Endothelial cell of umbilical vein (primary cell): ENCODE data around the gene C4orf17. TPM values are rescaled to one million over a fixed set of nuclear protein-coding genes. Genes with fewer than 3 reads are reported as not detected.

ENCODE experiments used
- BruUV-seq: library from RNA; stranded (reverse); fragments of 400-500 nt; replicated peaks from 2 replicates; lab custom pipeline; 2021; lab: Mats Ljungman, UMichigan
- CTCF ChIA-PET: fragments of 300-600, 350-600 bp; sonication (Branson Sonifier 250); formaldehyde crosslinking; loops from one replicate; lab custom pipeline; 2021; ENCODE audit warnings: antibody characterized with exemption, inconsistent platforms; lab: Charles Lee
- POLR2A ChIA-PET: fragments of 300-600, 350-600 bp; sonication (Branson Sonifier 250); formaldehyde crosslinking; loops from one replicate; lab custom pipeline; 2021; ENCODE audit warnings: antibody characterized with exemption, inconsistent platforms; lab: Charles Lee
- DNase-seq: peaks from one replicate; pipeline ENCODE4 v3.0.0-alpha.2; 2011; ENCODE audit warnings: low read depth, low spot score
- FAIRE-seq: peaks from 2 replicates; lab custom pipeline; 2011; peaks lifted over from hg19 to GRCh38; lab: Jason Lieb, UNC
- H2AFZ ChIP-seq: 2 replicates; pipeline ENCODE4 v1.6.0; 2012; ENCODE audit warnings: low read depth, low read length, control low read depth, inconsistent platforms
- H3K27ac ChIP-seq: 2 replicates; pipeline ENCODE4 v1.5.1; 2011; ENCODE audit warnings: low read depth, mild to moderate bottlenecking, control low read depth, low read length, moderate library complexity; ENCODE audit not compliant: insufficient read depth
- H3K27me3 ChIP-seq, 2 experiments: 2 replicates each; pipeline versions ENCODE4 v1.6.0 to v1.6.1; 2011; ENCODE audit warnings: low read length in 2 of 2, mixed read lengths in 1 of 2; ENCODE audit not compliant: control insufficient read depth in 2 of 2, insufficient read depth in 2 of 2
- H3K36me3 ChIP-seq, 2 experiments: 2 replicates in 1 of 2; 3 replicates in 1 of 2; pipeline ENCODE4 v1.5.1; 2011; ENCODE audit warnings: low read length in 2 of 2, mild to moderate bottlenecking in 1 of 2, moderate library complexity in 1 of 2; ENCODE audit not compliant: control insufficient read depth in 2 of 2, insufficient read depth in 2 of 2; ENCODE audit errors: extremely low read depth in 1 of 2
- H3K4me1 ChIP-seq: 3 replicates; pipeline ENCODE4 v1.5.1; 2011; ENCODE audit warnings: mild to moderate bottlenecking, low read length; ENCODE audit not compliant: control insufficient read depth, insufficient read depth; ENCODE audit errors: extremely low read depth
- H3K4me2 ChIP-seq: 2 replicates; pipeline ENCODE4 v1.6.1; 2011; ENCODE audit warnings: low read length, control low read depth, mixed read lengths; ENCODE audit not compliant: insufficient read depth
- H3K4me3 ChIP-seq, 3 experiments: fragments of 200-600 bp in 1 of 3; sonication (generic), shearing (Covaris generic) in 1 of 3; replicated peaks in 1 of 3; 2 replicates each; pipeline ENCODE4 v1.5.1; 2011 to 2016; ENCODE audit warnings: control low read depth in 3 of 3, low read length in 3 of 3, mild to moderate bottlenecking in 2 of 3, inconsistent platforms in 1 of 3, low read depth in 1 of 3, moderate library complexity in 1 of 3; ENCODE audit not compliant: insufficient read depth in 1 of 3
- H3K79me2 ChIP-seq: 2 replicates; pipeline ENCODE4 v1.6.0; 2012; ENCODE audit warnings: low read length, inconsistent platforms; ENCODE audit not compliant: control insufficient read depth, insufficient read depth
- H3K9ac ChIP-seq: replicated peaks from 2 replicates; pipeline ENCODE3; 2011; ENCODE audit warnings: low read length, control low read depth; ENCODE audit not compliant: insufficient read depth; ENCODE audit errors: extremely low read depth
- H3K9me1 ChIP-seq: replicated peaks from 3 replicates; pipeline ENCODE4 v1.6.0; 2011; ENCODE audit warnings: mild to moderate bottlenecking, low read length; ENCODE audit not compliant: control insufficient read depth, insufficient read depth; ENCODE audit errors: extremely low read depth
- H3K9me3 ChIP-seq: replicated peaks from 2 replicates; pipeline ENCODE4 v1.5.1; 2012; ENCODE audit warnings: low read length, inconsistent platforms; ENCODE audit not compliant: control insufficient read depth, insufficient read depth
- H4K20me1 ChIP-seq: replicated peaks from 2 replicates; pipeline ENCODE3; 2011; ENCODE audit warnings: mild to moderate bottlenecking, low read length; ENCODE audit not compliant: control insufficient read depth, insufficient read depth; ENCODE audit errors: extremely low read depth
- GATA2 ChIP-seq: IDR thresholded peaks from 2 replicates; pipeline ENCODE4 v1.7.0; 2011; ENCODE audit warnings: low read depth, mild to moderate bottlenecking, moderate library complexity, mixed read lengths, low read length; ENCODE audit not compliant: insufficient read length, insufficient read depth
- JUN ChIP-seq: IDR thresholded peaks from 2 replicates; pipeline ENCODE4 v1.6.1; 2011; ENCODE audit warnings: borderline replicate concordance, low read depth; ENCODE audit not compliant: insufficient read length, insufficient read depth
- MYC ChIP-seq: IDR thresholded peaks from one replicate; pipeline ENCODE4 v1.6.1; 2011; ENCODE audit warnings: mild to moderate bottlenecking, low read depth, low read length
- POLR2A ChIP-seq: IDR thresholded peaks from 2 replicates; pipeline ENCODE4 v1.6.1; 2012; ENCODE audit warnings: low read depth, mild to moderate bottlenecking, control low read depth, low read length
- POLR2AphosphoS5 ChIP-seq: IDR thresholded peaks from 2 replicates; pipeline ENCODE4 v1.6.1; 2012; ENCODE audit warnings: low read depth, mild to moderate bottlenecking, control low read depth, low read length, moderate library complexity; ENCODE audit not compliant: insufficient read depth
- dilution Hi-C: fragments of 300-500 bp; cut with MboI; formaldehyde crosslinking; loops from one replicate; pipeline ENCODE4 v1.15.0; 2019; ENCODE audit warnings: low sequenced_read_pairs; ENCODE audit not compliant: extremely low pct_ligation_motif_present
- intact Hi-C: fragments of 100-400 bp; cut with micrococcal nuclease; formaldehyde crosslinking; loops from one replicate; pipeline ENCODE4 v1.10.0; 2022
- polyA plus RNA-seq, 4 experiments: library from polyadenylated mRNA; depleted of rRNA in 3 of 4; stranded (reverse) in 3 of 4; unstranded in 1 of 4; fragments of >200 nt; gene quantifications; 2 replicates each; pipeline versions ENCODE4 v1.2.1 to v1.2.3, GENCODE V29; 2011 to 2012; ENCODE audit warnings: missing spikeins in 1 of 4
- total RNA-seq: library from RNA; stranded (reverse); gene quantifications from 2 replicates; pipeline ENCODE4 v1.2.3, GENCODE V29; 2021
- TF ChIP-seq, protein P1 (sequence below): IDR thresholded peaks from 2 replicates; pipeline ENCODE4 v1.6.1; 2011; ENCODE audit not compliant: insufficient read depth, insufficient read length

The C4orf17 gene
- total and polyA plus RNA-seq, 2 donors (not counting 3 experiments of a cell fraction or from before 2014, with no cell fraction given) = not detected

DNA sequence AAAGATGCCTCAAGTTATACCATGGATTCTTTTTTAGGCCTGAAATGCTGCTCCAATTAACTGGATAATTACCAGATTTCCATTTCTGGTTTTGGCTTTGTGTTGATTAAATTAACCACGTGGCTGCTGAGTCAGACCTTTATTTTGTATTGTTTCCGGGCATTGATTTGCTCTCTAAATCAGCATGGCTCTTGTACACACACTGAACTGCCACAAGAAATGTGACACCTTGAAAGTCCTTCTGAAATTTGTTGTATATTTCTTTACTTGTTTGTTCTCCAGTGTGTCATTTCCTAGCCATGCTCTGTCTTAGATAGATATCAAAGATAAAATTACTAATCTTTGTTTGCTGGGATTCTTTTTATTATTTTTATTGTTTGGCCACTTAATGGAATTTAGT, 75.5 kb downstream of the C4orf17 start:
- dilution Hi-C loops = no loop called here
- no peaks in the 10 kb centered on the region for H3K4me1 ChIP-seq
- intact Hi-C loops = no loop called here
- H3K9me3 ChIP-seq = no peaks in the 10 kb centered on the region
- ChIA-PET POLR2A (no interaction called here), CTCF (no interaction called here)
- no peak overlapping the region for H2AFZ ChIP-seq
- H3K27me3 ChIP-seq = peaks cover 0 to 8% of the 10 kb centered on the region in 2 experiments
- FAIRE-seq (no peak), DNase-seq (no peak)
- H3K9me1 ChIP-seq = no peaks in the 10 kb centered on the region
- no TSS peak for BruUV-seq
- no peak overlapping the region for H3K4me3 ChIP-seq
- H3K27ac ChIP-seq = no peak overlapping the region
- no peak for TF ChIP-seq GATA2
- TF ChIP-seq POLR2A = no peak
- no peak for TF ChIP-seq POLR2AphosphoS5
- TF ChIP-seq JUN = no peak
- TF ChIP-seq MYC = no peak
- no peaks in the 10 kb centered on the region for H4K20me1 ChIP-seq
- H3K79me2 ChIP-seq = no peaks in the 10 kb centered on the region
- H3K9ac ChIP-seq = no peak overlapping the region
- no peaks in the 10 kb centered on the region for H3K36me3 ChIP-seq
- no peak overlapping the region for H3K4me2 ChIP-seq

DNA sequence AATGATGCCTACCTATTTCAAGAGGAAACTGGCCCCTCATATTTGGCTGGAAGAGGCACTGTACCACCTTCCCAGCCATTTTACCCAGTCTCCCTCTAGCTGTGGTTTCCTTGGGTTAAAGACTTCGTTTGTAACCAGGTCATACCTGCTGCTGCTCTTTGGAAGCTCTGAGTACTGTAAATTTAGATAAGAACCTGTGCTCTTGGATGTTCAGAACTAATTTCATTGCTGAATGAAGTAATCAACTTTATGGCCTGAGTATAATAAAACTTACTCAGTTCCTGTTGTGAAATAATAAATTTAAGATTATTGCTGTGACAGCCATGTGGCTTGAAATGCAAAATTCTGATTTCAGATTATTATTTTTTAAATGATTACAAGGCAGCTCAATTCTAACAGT, 76.0 kb downstream of the C4orf17 start:
- Histone ChIP-seq H3K27ac (no peak overlapping the region), H3K4me1 (no peaks in the 10 kb centered on the region), H3K4me3 (no peak overlapping the region), H3K27me3 (peaks cover 0 to 8% of the 10 kb centered on the region in 2 experiments), H3K9me1 (no peaks in the 10 kb centered on the region), H2AFZ (no peak overlapping the region), H3K9ac (no peak overlapping the region), H3K36me3 (no peaks in the 10 kb centered on the region), H4K20me1 (no peaks in the 10 kb centered on the region), H3K79me2 (no peaks in the 10 kb centered on the region), H3K4me2 (no peak overlapping the region), H3K9me3 (no peaks in the 10 kb centered on the region)
- dilution Hi-C loops (no loop called here), intact Hi-C loops (no loop called here)
- BruUV-seq = no TSS peak
- ChIA-PET POLR2A (no interaction called here), CTCF (no interaction called here)
- FAIRE-seq (no peak), DNase-seq (no peak)
- TF ChIP-seq, protein P1, sequence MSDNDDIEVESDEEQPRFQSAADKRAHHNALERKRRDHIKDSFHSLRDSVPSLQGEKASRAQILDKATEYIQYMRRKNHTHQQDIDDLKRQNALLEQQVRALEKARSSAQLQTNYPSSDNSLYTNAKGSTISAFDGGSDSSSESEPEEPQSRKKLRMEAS = no peak
